Skeletal muscle cell (primary cell): ENCODE measurements around the gene TUBA3D.
"Not testable (repeated sequence)": the region's sequence is repeated elsewhere in the genome, so short reads cannot be mapped to it uniquely, and the experiment has no call there.

Source experiments
- DNase-seq: peaks from one replicate; pipeline ENCODE4 v3.0.0-alpha.2; 2010; ENCODE audit warnings: low read depth
- H3K4me3 ChIP-seq: 2 replicates; pipeline ENCODE4 v1.5.1; 2011; ENCODE audit warnings: low read depth, mild to moderate bottlenecking, control low read depth, low read length, moderate library complexity

The TUBA3D gene

DNA sequence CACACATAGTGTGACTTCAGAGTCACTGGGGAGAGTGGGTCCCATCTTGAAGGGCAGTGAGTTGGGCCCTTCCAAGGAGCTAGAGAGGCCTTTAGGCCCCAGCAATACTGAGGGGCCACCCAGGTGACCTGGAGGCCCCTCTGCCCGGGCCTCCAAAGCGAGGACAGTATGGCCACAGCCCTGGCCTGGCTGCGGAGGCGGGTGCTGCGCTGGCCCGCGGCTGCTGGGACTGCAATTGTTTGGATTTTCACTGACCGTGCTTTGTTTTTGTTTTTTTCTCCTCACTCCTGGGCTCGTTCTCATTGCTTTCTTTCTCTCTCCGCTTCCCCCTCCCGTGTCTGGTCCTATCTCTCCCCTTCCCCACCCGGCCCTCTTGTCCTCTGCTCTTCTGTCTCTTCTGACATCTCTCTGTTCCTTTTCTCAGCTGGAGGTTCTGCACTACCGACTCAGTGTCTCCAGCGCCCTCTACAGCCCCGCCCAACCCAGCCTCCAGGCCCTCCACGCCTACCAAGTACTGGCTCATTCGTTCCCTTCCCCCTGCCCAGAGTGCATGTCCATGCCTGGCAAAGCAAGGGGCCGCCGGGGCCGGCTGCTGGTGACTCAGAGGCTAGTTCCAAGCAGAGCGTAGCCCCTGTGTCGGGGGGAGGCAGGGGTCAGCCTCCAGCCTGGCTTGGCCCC lies 35.5 kb downstream of the TUBA3D start:
- not testable (repeated sequence) for H3K4me3 ChIP-seq, DNase-seq

DNA sequence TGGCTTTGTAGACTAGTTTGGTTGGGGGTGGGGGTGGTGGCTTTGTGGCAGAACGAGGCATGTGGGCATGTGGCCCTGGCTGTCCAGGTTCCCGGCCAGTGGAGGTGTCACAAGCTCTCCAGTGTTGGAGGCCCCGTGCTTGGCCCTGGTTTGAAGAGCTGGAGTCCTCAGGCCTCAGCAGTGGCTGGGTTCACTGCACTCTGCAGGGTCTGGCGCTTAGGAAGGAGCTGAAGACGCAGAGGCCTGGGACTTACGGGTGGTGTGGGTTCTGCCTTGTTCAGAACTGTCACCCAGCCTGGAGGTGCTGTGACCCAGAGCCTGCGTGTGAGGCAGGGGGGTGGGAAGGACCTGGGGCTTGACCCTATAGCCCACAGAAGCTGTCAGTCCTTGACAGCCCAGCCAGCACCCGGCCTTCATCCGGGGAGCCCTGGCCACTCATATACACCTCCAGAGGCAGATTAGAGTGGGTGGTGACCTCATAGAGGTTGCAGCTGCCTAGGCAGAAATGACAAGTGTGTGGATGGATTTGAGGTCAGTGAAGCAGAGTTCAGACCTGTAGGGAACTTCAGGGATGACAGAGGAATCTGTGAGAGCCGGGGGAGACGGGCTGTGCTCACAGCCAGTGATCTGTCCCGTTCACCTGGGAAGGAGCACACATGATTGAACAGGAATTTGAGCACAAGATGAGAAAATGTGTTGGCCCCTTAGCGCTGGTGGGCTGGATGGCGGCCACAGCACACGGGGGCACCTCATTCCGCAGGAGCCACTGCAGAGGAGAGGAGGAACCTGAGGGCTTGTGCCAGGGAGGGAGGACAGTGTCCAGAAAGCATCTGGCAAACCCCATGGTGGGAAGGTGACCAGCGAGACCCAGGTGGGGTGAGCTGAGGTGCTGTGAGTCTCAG lies 36.3 kb downstream of the TUBA3D start:
- not testable (repeated sequence) for H3K4me3 ChIP-seq, DNase-seq

DNA sequence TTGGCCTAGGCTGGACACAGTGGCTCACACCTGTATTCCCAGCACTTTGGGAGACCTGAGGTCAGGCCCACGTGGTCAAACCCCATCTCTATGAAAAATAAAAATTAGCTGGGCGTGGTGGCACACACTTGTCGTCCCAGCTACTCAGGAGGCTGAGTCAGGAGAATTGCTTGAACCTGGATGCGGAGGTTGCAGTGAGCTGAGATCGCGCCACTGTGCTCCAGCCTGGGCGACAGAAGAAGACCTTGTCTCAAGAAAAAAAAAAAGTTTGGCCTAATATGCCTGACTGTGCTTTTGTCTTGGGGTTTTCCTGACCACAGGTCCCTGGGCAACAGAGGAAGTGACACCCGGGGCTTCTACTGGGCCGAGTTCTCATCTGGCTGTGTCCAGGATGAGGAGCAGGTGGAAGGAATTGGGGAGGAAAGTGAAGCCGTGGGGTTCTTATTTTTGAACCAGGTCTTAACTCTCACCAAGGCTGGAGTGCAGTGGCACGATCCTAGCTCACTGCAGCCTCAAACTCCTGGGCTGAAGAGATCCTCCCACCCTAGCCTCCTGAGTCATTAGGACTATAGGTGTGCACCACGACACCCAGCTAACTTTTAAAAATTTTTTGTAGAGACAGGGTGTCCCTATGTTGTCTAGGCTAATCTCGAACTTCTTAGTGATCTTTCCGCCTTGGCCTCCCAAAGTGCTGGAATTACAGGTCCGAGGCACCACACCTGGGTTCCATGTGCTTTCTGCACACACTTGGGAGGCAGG lies 38.7 kb downstream of the TUBA3D start:
- not testable (repeated sequence) for DNase-seq, H3K4me3 ChIP-seq

DNA sequence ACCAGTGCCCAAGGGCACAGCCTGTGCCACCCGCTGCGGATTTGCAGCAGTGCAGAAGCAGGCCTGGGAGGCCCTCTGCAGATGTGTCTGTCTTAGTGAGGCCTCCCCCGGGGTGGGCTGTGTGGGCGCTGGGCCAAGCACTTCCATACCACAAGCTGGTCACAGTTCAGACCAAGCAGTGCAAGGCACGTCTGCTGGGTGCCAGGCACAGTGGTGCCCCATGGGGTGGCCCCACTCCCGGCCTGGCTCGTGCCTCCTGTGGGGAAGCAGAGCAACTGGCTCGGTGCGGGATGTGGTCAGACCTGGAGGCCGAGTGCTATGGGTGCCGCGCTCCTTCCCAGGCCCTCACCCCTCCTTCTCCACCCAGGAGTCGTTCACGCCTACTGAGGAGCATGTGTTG lies 39.3 kb downstream of the TUBA3D start:
- DNase-seq, H3K4me3 ChIP-seq: not testable (repeated sequence)

DNA sequence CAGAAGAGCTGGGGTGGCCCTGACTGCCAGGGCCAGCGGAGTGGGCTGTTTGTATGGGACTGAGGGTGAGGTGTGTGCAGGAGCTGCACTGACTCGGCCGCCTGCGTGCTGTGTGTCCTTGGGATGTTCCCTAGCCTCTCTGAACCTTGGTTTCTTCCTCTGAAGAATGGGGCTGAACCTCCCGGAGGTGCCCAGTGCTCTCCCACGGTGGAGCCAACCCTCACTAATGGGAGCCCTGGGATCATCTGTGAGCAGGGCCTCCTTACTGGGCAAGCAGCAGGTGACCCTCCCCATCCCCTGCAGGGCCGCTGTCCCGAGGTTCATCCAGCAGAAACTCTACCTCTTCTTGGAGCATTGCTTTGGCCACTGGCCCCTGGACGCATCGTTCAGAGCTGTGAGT lies 40.1 kb downstream of the TUBA3D start:
- no peak for DNase-seq
- no peak overlapping the region for H3K4me3 ChIP-seq

DNA sequence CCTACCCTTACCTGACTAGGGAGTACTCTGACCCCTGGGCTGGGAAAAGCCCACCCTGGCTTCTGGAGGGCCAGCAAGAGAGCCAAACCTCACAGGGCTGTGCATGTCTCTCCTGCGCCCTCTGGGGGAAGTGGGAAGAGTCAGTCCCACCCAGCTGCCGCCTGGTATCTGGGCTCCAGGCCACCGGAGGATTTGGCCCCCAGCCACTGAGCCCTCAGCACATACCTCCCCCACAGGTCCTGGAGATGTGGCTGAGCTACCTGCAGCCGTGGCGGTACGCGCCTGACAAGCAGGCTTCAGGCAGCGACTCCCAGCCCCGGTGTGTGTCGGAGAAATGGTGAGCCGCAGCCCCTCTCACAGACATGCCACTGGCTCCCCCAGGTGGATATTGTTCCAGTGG lies 40.7 kb downstream of the TUBA3D start:
- DNase-seq, H3K4me3 ChIP-seq: not testable (repeated sequence)

DNA sequence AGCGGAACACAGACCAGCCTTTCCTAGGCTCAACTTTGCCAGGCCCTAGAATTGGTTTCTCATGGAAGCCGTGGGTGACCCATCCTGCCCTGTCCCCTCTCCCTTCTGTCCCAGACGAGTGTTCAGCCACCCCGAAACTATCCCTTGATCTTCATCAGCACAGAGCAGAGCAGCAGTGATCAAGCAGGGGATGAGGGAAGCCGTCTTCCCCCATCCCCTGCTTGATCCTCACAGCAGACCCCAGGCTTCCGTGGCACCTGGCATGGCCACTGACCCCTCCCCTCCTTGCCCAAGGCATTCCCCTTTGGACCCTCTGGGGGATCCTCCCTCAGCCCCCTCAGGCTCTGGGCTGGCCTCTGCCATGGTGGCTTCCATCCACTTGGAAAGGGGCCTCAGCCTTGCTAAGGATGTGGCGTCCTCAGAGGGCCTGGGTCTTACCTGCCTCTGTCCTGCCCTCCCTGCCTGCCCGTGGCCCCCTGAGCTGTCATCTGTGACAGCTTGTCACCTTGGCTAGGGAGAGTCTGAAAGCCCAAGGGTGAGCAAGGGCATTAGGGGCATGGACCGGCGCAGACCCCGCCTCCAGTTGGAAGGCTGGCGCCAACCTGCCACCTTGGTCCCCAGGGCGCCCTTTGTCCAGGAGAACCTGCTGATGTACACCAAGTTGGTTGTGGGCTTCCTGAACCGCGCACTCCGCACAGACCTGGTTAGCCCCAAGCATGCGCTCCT lies 41.4 kb downstream of the TUBA3D start:
- H3K4me3 ChIP-seq: no peak overlapping the region
- no peak for DNase-seq

DNA sequence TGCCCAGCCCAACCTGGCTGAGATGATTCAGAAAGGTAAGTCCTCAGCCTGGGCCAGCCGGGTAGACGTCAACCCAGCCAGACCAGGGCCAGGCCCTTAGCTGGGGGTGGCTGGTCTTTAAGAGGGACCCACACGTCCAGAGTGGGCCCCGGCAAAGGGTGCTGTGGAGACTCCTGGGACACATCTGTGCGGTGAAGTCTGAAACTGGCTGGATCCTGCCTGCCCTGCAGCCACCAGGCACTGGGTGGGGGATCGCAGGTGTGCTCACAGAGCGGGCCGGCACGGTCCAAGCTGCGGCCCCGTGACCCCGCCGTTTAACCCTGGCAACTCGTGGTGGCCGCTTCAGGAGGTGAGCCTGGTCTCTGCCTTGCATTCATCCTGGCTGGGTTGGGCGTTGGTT lies 41.9 kb downstream of the TUBA3D start:
- DNase-seq, H3K4me3 ChIP-seq: not testable (repeated sequence)

DNA sequence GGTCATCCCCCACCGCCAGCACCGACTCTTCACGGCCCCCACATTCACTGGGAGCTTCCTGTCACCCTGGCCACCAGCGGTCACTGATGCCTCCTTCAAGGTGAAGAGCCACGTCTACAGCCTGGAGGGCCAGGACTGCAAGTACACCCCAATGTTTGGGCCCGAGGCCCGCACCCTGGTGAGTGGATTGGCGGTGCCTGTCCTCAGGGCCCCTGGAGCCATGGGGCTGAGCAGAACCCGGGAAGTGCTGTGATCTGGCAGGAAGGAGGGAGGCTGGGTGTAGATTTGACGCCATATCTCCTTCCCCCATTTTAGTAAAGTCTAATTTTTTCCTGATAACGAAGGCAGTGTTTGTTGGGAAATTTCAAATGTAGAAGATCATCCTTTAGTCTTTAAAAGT lies 42.6 kb downstream of the TUBA3D start:
- not testable (repeated sequence) for H3K4me3 ChIP-seq, DNase-seq

DNA sequence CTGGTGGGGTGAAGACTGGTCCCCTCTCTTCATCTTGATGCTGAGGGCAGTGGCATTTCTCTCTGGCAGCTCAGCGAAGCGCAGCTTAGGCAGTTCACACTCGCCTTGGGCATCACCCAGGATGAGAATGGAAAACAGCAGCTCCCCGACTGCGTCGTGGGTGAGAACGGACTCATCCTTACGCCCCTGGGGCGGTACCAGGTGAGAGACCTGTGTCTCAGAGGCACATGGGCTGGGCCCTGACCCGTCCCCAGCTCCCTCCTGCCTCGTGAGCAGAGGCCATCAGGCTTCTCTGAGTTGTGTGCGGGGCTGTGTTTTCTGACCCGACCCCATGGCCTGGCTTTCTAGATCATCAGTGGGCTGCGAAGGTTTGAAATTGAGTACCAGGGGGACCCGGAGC lies 43.5 kb downstream of the TUBA3D start:
- H3K4me3 ChIP-seq: no peak overlapping the region
- no peak for DNase-seq

DNA sequence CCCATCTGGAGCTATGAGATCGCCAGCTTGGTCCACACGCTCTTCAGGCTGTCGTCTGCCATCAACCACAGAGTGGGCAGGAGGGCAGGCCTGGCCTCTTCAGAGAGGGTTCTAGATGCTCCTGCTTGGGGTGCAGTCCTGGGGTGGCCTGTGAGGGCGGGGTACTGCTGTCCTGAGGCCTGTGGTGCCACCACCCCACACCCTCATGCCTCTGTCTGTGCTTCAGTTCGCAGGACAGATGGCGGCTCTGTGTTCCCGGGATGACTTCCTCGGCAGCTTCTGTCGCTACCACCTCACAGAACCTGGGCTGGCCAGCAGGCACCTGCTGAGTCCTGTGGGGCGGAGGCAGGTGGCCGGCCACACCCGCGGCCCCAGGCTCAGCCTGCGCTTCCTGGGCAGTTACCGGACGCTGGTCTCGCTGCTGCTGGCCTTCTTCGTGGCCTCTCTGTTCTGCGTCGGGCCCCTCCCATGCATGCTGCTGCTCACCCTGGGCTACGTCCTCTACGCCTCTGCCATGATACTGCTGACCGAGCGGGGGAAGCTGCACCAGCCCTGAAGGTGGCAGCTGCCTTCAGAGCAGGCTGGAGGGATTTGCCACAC lies 44.1 kb downstream of the TUBA3D start:
- H3K4me3 ChIP-seq, DNase-seq: not testable (repeated sequence)

DNA sequence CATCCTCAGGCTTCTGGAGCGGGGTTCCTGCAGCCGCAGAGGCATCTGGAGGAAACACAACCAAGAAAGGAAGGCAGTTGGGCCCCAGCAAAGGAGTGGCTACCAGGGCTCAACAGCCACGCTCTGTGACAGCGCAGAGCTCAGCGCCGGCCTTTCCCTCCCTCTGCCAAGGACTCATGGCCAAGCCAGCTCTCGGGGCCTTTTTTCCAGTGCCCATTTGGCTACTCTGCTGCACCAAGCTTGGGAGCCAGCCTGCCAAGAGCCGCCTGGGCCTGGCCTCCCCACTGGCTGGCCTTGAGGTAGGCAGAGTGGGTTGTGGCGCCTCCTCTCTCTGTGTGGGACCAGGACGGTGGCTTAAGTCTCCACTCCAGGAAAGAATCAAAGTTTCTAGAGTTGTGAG lies 44.6 kb downstream of the TUBA3D start:
- DNase-seq: no peak
- no peak overlapping the region for H3K4me3 ChIP-seq

DNA sequence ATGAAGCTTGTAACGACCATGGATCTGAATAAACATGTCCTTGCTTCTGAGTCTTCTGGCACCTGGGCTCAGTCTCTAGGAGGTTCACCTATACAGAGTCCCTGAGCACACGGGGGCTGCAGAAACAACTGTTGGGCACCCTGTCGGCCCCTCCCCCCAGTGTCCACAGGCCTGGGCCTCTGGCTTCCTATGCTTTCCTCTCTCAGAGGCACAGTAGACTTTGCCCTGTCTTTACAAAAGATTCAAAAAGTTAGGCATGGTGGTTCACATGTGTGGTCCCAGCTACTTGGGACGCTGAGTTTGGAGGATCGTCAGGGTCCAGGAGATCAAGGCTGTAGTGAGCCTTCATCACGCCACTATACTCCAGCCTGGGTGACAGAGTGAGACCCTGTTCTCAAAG lies 45.6 kb downstream of the TUBA3D start:
- not testable (repeated sequence) for H3K4me3 ChIP-seq, DNase-seq

DNA sequence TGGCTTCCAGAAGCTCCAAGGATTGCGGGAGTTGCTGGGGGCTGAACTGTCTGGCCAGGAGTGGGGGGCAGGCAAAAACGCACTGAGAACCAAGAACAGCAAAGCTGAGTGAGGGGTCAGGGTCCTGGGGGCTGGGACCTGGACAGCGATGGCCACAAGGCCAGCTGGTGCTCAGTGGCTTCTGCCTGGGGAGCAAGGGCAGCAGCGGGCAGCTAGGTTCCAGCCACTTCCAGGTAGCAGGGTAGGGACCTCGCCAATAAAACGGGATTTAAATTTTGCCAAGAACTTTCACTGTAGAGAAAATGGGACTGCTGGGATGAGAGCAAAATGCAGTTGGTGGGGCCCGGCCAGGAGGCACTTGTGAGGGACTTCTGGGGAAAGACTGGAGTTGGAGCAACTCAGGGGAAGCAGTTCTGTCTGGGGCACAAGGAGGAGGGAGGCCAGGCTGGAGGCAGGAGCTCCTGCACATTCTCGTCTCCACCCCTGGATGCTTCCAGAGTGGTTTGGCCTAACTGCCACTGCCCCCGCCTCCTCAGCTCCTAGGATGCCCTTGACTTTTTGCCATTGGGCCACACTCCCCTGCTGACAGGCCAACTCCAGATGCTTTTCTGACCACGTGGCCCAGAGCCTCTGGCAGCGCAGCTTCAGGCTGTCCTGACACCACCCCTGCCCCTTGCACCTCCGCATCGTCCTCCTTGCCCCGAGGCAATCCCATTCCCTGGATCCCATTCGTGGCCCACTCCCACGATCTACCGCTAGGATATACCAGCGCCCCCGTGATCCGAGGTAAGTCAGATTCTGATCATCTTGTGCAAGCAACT lies 46.3 kb downstream of the TUBA3D start:
- DNase-seq: no peak
- no peak overlapping the region for H3K4me3 ChIP-seq

DNA sequence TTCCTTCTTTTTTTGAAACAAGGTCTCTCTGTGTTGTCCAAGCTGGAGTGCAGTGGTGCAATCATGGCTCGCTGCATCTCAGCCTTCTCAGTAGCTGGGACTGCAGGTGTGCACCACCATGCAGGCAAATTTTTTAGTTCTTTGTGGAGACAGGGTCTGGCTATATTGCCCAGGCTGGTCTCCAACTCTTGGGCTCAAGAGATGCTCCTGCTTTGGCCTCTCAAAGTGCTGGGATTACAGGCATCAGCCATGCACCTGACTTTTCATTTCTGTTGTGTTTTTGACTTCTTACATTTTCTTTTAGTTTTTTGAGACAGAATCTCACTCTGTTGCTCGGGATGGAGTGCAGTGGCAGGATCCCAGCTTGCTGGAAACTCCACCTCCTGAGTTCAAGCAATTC lies 49.3 kb downstream of the TUBA3D start:
- DNase-seq, H3K4me3 ChIP-seq: not testable (repeated sequence)

DNA sequence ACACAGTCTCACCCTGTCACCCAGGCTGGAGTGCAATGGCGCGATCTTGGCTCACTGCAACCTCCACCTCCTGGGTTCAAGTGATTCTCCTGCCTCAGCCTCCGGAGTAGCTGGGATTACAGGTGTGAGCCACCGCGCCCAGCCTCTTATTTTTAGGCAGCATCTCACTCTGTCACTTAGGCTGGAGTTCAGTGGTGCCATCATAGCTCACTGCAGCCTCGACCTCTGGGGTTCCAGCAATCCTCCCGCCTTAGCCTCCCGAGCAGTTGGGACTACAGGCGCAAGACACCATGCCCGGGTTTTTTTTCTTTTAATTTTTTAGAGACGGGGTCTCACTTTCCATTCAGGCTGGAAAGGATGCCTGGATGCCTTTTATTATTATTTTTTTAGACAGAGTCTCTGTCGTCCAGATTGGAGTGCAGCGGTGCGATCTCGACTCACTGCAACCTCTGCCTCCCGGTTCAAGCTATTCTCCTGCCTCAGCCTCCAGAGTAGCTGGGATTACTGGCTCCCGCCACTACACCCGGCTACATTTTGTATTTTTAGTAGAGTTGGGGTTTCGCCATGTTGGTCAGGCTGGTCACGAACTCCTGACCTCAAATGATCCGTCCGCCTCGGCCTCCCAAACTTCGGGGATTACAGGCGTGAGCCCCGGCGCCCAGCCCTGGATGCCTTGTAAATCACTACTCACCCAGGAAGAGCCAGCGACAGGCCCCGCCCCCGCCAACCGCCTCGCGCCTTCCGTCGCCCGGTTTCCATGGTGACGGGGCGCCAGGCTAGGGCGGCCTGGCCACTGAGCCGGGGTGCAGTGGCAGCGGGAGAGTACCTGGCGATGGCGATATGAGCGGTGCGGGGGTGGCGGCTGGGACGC lies 51.4 kb downstream of the TUBA3D start, which contains the start of gene CCDC74A:
CCDC74A (plus strand) TSS at position 758 of the 871 bp plus-strand sequence; CDS start at position 841, 83 bp downstream.
- peak within 1 kb of the TSS; percentile 41 for H3K4me3 ChIP-seq
- DNase-seq: not testable (repeated sequence)
